ENCODE measurements around the gene HEBP2. TPM values are rescaled to one million over a fixed set of nuclear protein-coding genes. Genes with fewer than 3 reads are reported as not detected.

The HEBP2 gene
- total RNA-seq, 1 experiment from 2014 or later = 40.9 TPM

- H3K4me3 Mint-ChIP-seq = peak overlapping the region; percentile 74
- no peaks in the 10 kb centered on the region for H3K9me3 Mint-ChIP-seq
- POLR2A ChIA-PET = interaction anchor here (0.6 kb wide), 1 partner anchor 55 kb away, joined by 3 read pairs; no protein-coding TSS in a partner anchor
- H3K27ac Mint-ChIP-seq = 0 out of 2 replicates have a peak overlapping the region, but pooled peaks have one; percentile 32
- H3K36me3 Mint-ChIP-seq = peaks cover 16% of the 10 kb centered on the region
- TF ChIP-seq ARID4B (CRISPR knock-in tag; IDR thresholded peaks at IDR 0.05; ENCODE audit: borderline replicate concordance) (no peak), TEAD1 (CRISPR knock-in tag; IDR thresholded peaks at IDR 0.05) (no peak), PRDM15 (CRISPR knock-in tag; IDR thresholded peaks at IDR 0.05) (0 out of 2 replicates have a peak, but pooled peaks have one; percentile 16), ZNF423 (CRISPR knock-in tag; IDR thresholded peaks at IDR 0.05) (peak; percentile 48; the same call in 1 of the 2 replicates)
- CTCF ChIA-PET = interaction anchor here (0.9 to 3.8 kb wide), 21 partner anchors 13 to 370 kb away, joined by 3 to 33 read pairs (median 4); partner anchors contain the start of gene CCDC28A
- peaks cover 6% of the 10 kb centered on the region for H3K27me3 Mint-ChIP-seq (ENCODE audit: low read depth)
- ATAC-seq (peak; percentile 3), DNase-seq (ENCODE audit: low spot score) (peak; percentile 45)
- H3K4me1 Mint-ChIP-seq = peaks cover 17% of the 10 kb centered on the region
Observed at GRCh38 chr6:138403324-138403800, 661 bp upstream of the HEBP2 start.

- H3K9me3 Mint-ChIP-seq = no peaks in the 10 kb centered on the region
- DNase-seq (ENCODE audit: low spot score) = peak; percentile 38
- H3K36me3 Mint-ChIP-seq = peaks cover 28% of the 10 kb centered on the region
- peak overlapping the region; percentile 85 for H3K4me3 Mint-ChIP-seq
- no peak for TF ChIP-seq ZNF532 (CRISPR knock-in tag; IDR thresholded peaks at IDR 0.05; ENCODE audit: borderline replicate concordance)
- 0 out of 2 replicates have a peak, but pooled peaks have one; percentile 58 for TF ChIP-seq AFF4 (CRISPR knock-in tag; IDR thresholded peaks at IDR 0.05; ENCODE audit: borderline replicate concordance)
- TF ChIP-seq MYBL2 (CRISPR knock-in tag; IDR thresholded peaks at IDR 0.05) = 0 out of 2 replicates have a peak, but pooled peaks have one; percentile 5
- TF ChIP-seq ZMAT4 (CRISPR knock-in tag; IDR thresholded peaks at IDR 0.05) = no peak
- POLR2A ChIA-PET = interaction anchor here (0.5 to 1.5 kb wide), 5 partner anchors 75 to 434 kb away, joined by 3 to 4 read pairs (median 3); partner anchors contain the start of genes ARFGEF3 and PERP
- peak; percentile 4 for ATAC-seq
- peaks cover 6% of the 10 kb centered on the region for H3K27me3 Mint-ChIP-seq (ENCODE audit: low read depth)
- CTCF ChIA-PET = interaction anchor here (0.5 to 3.8 kb wide), 24 partner anchors 11 to 369 kb away, joined by 3 to 33 read pairs (median 4); partner anchors contain the start of gene CCDC28A
- peaks cover 14% of the 10 kb centered on the region for H3K4me1 Mint-ChIP-seq
- no peak overlapping the region; the same call in 1 of the 2 replicates for H3K27ac Mint-ChIP-seq
Observed at GRCh38 chr6:138404666-138405337, 779 bp downstream of the HEBP2 start.

Data from WTC11 (cell line).